Osteoblast (primary cell): ENCODE data around the gene HAPLN2. TPM values are rescaled to one million over a fixed set of nuclear protein-coding genes. Genes with fewer than 3 reads are reported as not detected.

ENCODE experiments used
- DNase-seq: peaks from one replicate; pipeline ENCODE4 v3.0.0; 2011; ENCODE audit warnings: low spot score, mixed read lengths; ENCODE audit not compliant: insufficient read length; ENCODE audit errors: missing footprints
- H2AFZ ChIP-seq: 2 replicates; pipeline ENCODE4 v1.6.0; 2011; ENCODE audit warnings: mild to moderate bottlenecking, low read length
- H3K27ac ChIP-seq: 2 replicates; pipeline ENCODE4 v1.5.1; 2011; ENCODE audit warnings: mild to moderate bottlenecking, low read depth, low read length, moderate library complexity
- H3K27me3 ChIP-seq: 2 replicates; pipeline ENCODE4 v1.6.0; 2012; ENCODE audit warnings: mild to moderate bottlenecking, control low read depth, inconsistent platforms, low read length, moderate library complexity; ENCODE audit not compliant: insufficient read depth
- H3K36me3 ChIP-seq: 2 replicates; pipeline ENCODE4 v1.5.1; 2011; ENCODE audit warnings: mild to moderate bottlenecking, low read length, control low read depth, moderate library complexity; ENCODE audit not compliant: insufficient read depth
- H3K4me1 ChIP-seq: 2 replicates; pipeline ENCODE4 v1.5.1; 2011; ENCODE audit warnings: mild to moderate bottlenecking, low read length, control low read depth, moderate library complexity; ENCODE audit not compliant: insufficient read depth
- H3K4me2 ChIP-seq: 2 replicates; pipeline ENCODE4 v1.6.0; 2011; ENCODE audit warnings: mild to moderate bottlenecking, low read length; ENCODE audit not compliant: insufficient read depth
- H3K4me3 ChIP-seq: fragments of 200-600 bp; sonication (generic); 3 replicates; pipeline ENCODE4 v1.5.1; 2012; ENCODE audit warnings: mild to moderate bottlenecking, low read length, inconsistent platforms; ENCODE audit not compliant: insufficient read depth
- H3K79me2 ChIP-seq: 2 replicates; pipeline ENCODE4 v1.6.0; 2012; ENCODE audit warnings: mild to moderate bottlenecking, low read length, control low read depth, inconsistent platforms; ENCODE audit not compliant: insufficient read depth
- H3K9me3 ChIP-seq: 2 replicates; pipeline ENCODE4 v1.5.1; 2011; ENCODE audit warnings: low read depth, low read length, control low read depth
- H4K20me1 ChIP-seq: 2 replicates; pipeline ENCODE4 v1.6.0; 2012; ENCODE audit warnings: mild to moderate bottlenecking, low read length, control low read depth; ENCODE audit not compliant: insufficient read depth
- total RNA-seq: library from RNA; depleted of rRNA; stranded (reverse); fragments of >200 nt; gene quantifications from 2 replicates; pipeline ENCODE4 v1.2.3, GENCODE V29; 2012
- TF ChIP-seq, protein P1 (sequence below): IDR thresholded peaks from 2 replicates; pipeline ENCODE4 v1.5.1; 2011; ENCODE audit warnings: mild to moderate bottlenecking, low read depth, low read length, moderate library complexity; ENCODE audit errors: extremely low read depth

Gene HAPLN2
- total RNA-seq, 1 donor = not detected

DNA sequence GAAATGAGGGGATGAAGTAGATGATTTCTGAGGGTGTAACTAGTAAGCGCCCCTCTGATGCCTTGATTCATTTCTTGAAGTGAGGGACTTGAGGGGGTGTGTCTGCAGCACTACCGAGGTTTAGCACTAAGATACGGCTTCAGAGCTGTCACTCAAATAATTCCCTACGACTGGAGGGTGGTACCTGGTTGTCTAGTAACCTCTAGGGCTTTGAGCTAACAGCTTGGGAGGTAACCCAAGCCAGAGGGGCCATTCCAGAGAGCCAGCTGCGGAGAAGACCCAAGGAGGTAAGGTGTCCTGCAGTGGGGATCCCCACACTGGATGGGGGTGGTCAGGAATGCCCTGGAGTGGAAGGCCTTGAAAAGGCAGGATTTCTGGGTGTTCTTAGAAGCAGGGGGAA, 39.7 kb upstream of the HAPLN2 start, which contains the start of gene TTC24:
TTC24 (plus strand) TSS at position 252 of the 400 bp plus-strand sequence. CDS start 1,642 bp downstream, outside the sequence.
- H3K36me3 ChIP-seq = no peaks in the 10 kb centered on the region
- TF ChIP-seq, protein P1, sequence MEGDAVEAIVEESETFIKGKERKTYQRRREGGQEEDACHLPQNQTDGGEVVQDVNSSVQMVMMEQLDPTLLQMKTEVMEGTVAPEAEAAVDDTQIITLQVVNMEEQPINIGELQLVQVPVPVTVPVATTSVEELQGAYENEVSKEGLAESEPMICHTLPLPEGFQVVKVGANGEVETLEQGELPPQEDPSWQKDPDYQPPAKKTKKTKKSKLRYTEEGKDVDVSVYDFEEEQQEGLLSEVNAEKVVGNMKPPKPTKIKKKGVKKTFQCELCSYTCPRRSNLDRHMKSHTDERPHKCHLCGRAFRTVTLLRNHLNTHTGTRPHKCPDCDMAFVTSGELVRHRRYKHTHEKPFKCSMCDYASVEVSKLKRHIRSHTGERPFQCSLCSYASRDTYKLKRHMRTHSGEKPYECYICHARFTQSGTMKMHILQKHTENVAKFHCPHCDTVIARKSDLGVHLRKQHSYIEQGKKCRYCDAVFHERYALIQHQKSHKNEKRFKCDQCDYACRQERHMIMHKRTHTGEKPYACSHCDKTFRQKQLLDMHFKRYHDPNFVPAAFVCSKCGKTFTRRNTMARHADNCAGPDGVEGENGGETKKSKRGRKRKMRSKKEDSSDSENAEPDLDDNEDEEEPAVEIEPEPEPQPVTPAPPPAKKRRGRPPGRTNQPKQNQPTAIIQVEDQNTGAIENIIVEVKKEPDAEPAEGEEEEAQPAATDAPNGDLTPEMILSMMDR = no peak
- no peaks in the 10 kb centered on the region for H3K79me2 ChIP-seq
- H3K4me1 ChIP-seq = no peaks in the 10 kb centered on the region
- no peak within 1 kb of the TSS for H3K27ac ChIP-seq
- DNase-seq = no peak
- H3K4me3 ChIP-seq = no peak within 1 kb of the TSS
- H3K9me3 ChIP-seq = no peaks in the 10 kb centered on the region
- no peaks in the 10 kb centered on the region for H4K20me1 ChIP-seq
- no peak within 1 kb of the TSS for H2AFZ ChIP-seq
- no peak within 1 kb of the TSS for H3K4me2 ChIP-seq
- H3K27me3 ChIP-seq = peaks cover 12% of the 10 kb centered on the region

DNA sequence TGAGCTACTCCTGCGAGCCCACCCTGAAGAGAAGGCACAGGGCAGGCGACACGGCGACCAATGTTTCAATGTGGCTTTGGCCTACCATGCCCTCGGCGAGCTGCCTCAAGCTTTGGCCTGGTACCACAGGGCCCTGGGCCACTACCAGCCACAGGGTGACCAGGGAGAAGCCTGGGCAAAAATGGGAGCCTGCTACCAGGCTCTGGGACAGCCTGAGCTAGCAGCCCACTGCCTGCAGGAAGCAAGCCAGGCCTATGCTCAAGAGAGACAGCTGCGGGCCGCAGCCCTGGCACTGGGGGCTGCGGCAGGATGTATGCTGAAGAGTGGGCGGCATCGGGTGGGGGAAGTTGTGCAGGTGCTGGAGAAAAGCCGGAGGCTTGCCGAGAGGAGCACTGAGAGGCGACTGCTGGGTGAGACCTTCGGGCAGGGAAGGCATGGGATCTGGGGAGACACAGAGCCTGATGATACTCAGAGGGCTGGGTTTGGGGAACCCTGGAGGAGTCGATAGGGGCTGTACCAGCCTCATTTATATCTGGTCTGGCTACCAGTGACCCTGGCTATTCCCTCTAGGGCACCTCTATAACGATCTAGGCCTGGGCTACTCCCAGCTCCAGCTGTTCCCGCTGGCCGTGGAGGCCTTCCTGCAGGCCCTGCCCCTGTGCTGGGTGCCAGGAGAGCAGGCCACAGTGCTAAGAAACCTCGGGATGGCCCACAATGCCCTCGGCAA, 37.4 kb upstream of the HAPLN2 start:
- H3K4me1 ChIP-seq = no peaks in the 10 kb centered on the region
- no peak overlapping the region for H3K27ac ChIP-seq
- no peaks in the 10 kb centered on the region for H3K79me2 ChIP-seq
- DNase-seq = peak; percentile 64
- H3K27me3 ChIP-seq = peaks cover 3% of the 10 kb centered on the region
- H4K20me1 ChIP-seq = no peaks in the 10 kb centered on the region
- no peak overlapping the region for H3K4me2 ChIP-seq
- no peaks in the 10 kb centered on the region for H3K36me3 ChIP-seq
- no peak overlapping the region for H3K4me3 ChIP-seq
- TF ChIP-seq, protein P1 = no peak
- peak overlapping the region; percentile 76 for H2AFZ ChIP-seq
- H3K9me3 ChIP-seq = no peaks in the 10 kb centered on the region

DNA sequence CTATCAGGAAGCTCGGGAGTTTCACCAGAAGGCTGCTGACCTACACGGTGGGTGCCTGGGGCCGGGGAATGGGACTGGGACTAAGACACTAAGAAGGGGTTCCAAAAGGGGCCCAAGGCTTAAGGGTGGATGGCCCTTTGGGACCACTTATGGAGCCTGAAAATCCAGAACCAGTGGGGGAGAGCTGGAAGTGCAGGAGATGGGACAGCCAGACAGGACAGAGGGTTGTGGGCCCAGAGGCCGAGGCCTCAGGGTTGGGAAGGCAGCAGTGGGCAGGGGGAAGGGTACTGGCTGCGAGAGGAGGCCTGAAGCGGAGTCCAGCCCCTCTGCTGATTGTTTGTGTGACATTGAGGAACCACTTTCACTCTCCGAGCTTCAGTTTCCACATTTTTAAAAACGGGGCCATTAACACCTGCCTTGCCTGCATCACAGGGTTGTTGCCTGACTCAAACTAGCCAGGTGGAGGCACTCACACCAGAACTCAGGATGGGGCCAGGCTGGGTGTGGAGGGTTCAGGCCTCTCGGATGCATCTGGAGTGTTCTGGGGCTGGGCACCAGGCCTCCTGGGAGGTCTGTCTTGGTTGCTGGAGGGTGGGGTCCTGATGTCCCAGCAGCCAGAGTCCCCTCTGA, 36.7 kb upstream of the HAPLN2 start:
- Histone ChIP-seq H3K9me3 (no peaks in the 10 kb centered on the region), H3K4me2 (no peak overlapping the region), H3K27ac (no peak overlapping the region), H3K79me2 (no peaks in the 10 kb centered on the region), H3K36me3 (no peaks in the 10 kb centered on the region), H2AFZ (peak overlapping the region; percentile 76), H3K4me3 (no peak overlapping the region), H3K27me3 (peaks cover 3% of the 10 kb centered on the region), H3K4me1 (no peaks in the 10 kb centered on the region), H4K20me1 (no peaks in the 10 kb centered on the region)
- TF ChIP-seq, protein P1 = no peak
- DNase-seq = no peak
